Measurements from ENCODE around the gene ITGB1BP1. TPM values are rescaled to one million over a fixed set of nuclear protein-coding genes. Genes with fewer than 3 reads are reported as not detected.
A peak's percentile ranks its signal among the peaks of the same experiment; 100 is the strongest.

Gene ITGB1BP1
- total RNA-seq, 1 donor from 2014 or later = 25.4 TPM

- no peak for DNase-seq (ENCODE audit: low spot score in 2 of 2)
- intact Hi-C loops (cut with DNase I) = no loop called here
- Histone ChIP-seq H3K4me1 (peaks cover 7 to 23% of the 10 kb centered on the region in 2 donors), H3K36me3 (peaks cover 0 to 5% of the 10 kb centered on the region in 2 donors), H3K4me3 (no peak overlapping the region), H3K27me3 (no peaks in the 10 kb centered on the region), H3K9me3 (no peaks in the 10 kb centered on the region), H3K27ac (no peak overlapping the region)
- TF ChIP-seq CTCF (IDR thresholded peaks at IDR 0.05) = no peak
Measured at GRCh38 chr2:9418746-9419145, 4.6 kb downstream of the ITGB1BP1 start.

GRCh38 chr2:9417725-9418124 is 5.6 kb downstream of the ITGB1BP1 start:
- DNase-seq (ENCODE audit: low spot score in 2 of 2) = no peak
- intact Hi-C loops (cut with DNase I) = no loop called here
- H3K9me3 ChIP-seq = no peaks in the 10 kb centered on the region
- peaks cover 7 to 20% of the 10 kb centered on the region in 2 donors for H3K4me1 ChIP-seq
- H3K4me3 ChIP-seq = no peak overlapping the region
- no peak for TF ChIP-seq CTCF (IDR thresholded peaks at IDR 0.05)
- no peaks in the 10 kb centered on the region for H3K27me3 ChIP-seq
- no peak overlapping the region for H3K27ac ChIP-seq
- H3K36me3 ChIP-seq = peaks cover 0 to 5% of the 10 kb centered on the region in 2 donors

- H3K36me3 ChIP-seq = peaks cover 1 to 7% of the 10 kb centered on the region in 2 donors
- DNase-seq (ENCODE audit: low spot score in 2 of 2) = no peak
- no peaks in the 10 kb centered on the region for H3K27me3 ChIP-seq
- intact Hi-C loops (cut with DNase I) = no loop called here
- H3K4me1 ChIP-seq = peaks cover 3 to 16% of the 10 kb centered on the region in 2 donors
- no peaks in the 10 kb centered on the region for H3K9me3 ChIP-seq
- TF ChIP-seq CTCF (IDR thresholded peaks at IDR 0.05) = no peak
- no peak overlapping the region for H3K27ac ChIP-seq
- no peak overlapping the region for H3K4me3 ChIP-seq
Measured at GRCh38 chr2:9416962-9417316, 6.4 kb downstream of the ITGB1BP1 start.

- intact Hi-C loops (cut with DNase I) = no loop called here
- TF ChIP-seq CTCF (IDR thresholded peaks at IDR 0.05) = no peak
- Histone ChIP-seq H3K27me3 (no peaks in the 10 kb centered on the region), H3K9me3 (no peaks in the 10 kb centered on the region), H3K4me1 (peaks cover 0 to 11% of the 10 kb centered on the region in 2 donors), H3K27ac (peak overlapping the region in 1 of 2 donors; percentile 12), H3K36me3 (peaks cover 6 to 12% of the 10 kb centered on the region in 2 donors), H3K4me3 (no peak overlapping the region)
- no peak for DNase-seq (ENCODE audit: low spot score in 2 of 2)
Measured at GRCh38 chr2:9416267-9416961, 6.9 kb downstream of the ITGB1BP1 start.

- Histone ChIP-seq H3K9me3 (no peaks in the 10 kb centered on the region), H3K27me3 (no peaks in the 10 kb centered on the region), H3K4me1 (peaks cover 0 to 6% of the 10 kb centered on the region in 2 donors), H3K4me3 (no peak overlapping the region), H3K36me3 (peaks cover 9 to 17% of the 10 kb centered on the region in 2 donors), H3K27ac (peak overlapping the region; percentile 12 to 17)
- TF ChIP-seq CTCF (IDR thresholded peaks at IDR 0.05) = no peak
- intact Hi-C loops (cut with DNase I) = no loop called here
- no peak for DNase-seq (ENCODE audit: low spot score in 2 of 2)
Measured at GRCh38 chr2:9415516-9416169, 7.7 kb downstream of the ITGB1BP1 start.
